DOHH2 (cell line): Measurements from ENCODE around the gene CMIP.

Experiments
- H3F3A ChIP-seq: fragments of 200-600 bp; sonication (generic), shearing (Covaris generic); 2 replicates; pipeline ENCODE4 v1.6.0; 2016; ENCODE audit warnings: antibody characterized with exemption, mild to moderate bottlenecking; ENCODE audit not compliant: control insufficient read depth, insufficient read depth
- H3K27ac ChIP-seq: fragments of 200-600 bp; sonication (generic); 2 replicates; pipeline ENCODE4 v1.5.1; 2014; ENCODE audit warnings: low read depth, mild to moderate bottlenecking, low read length, moderate library complexity
- H3K27me3 ChIP-seq: fragments of 200-600 bp; sonication (generic); 2 replicates; pipeline ENCODE4 v1.6.1; 2014; ENCODE audit warnings: mild to moderate bottlenecking, low read length, mixed read lengths; ENCODE audit not compliant: control insufficient read depth
- H3K36me3 ChIP-seq: fragments of 200-600 bp; sonication (generic); 2 replicates; pipeline ENCODE4 v1.6.1; 2014; ENCODE audit warnings: mild to moderate bottlenecking, low read length, moderate library complexity, mixed read lengths; ENCODE audit not compliant: control insufficient read depth
- H3K4me1 ChIP-seq: fragments of 200-600 bp; sonication (generic); 2 replicates; pipeline ENCODE4 v1.6.1; 2014; ENCODE audit warnings: mild to moderate bottlenecking, low read length, mixed read lengths; ENCODE audit not compliant: control insufficient read depth
- H3K4me2 ChIP-seq: fragments of 200-600 bp; sonication (generic); 2 replicates; pipeline ENCODE4 v1.6.0; 2014; ENCODE audit warnings: mild to moderate bottlenecking, low read length, moderate library complexity
- H3K4me3 ChIP-seq: fragments of 200-600 bp; sonication (generic); 2 replicates; pipeline ENCODE4 v1.5.1; 2014; ENCODE audit warnings: mild to moderate bottlenecking, low read length, mixed read lengths
- H3K79me2 ChIP-seq: fragments of 200-600 bp; sonication (generic); 2 replicates; pipeline ENCODE4 v1.6.1; 2014; ENCODE audit warnings: mild to moderate bottlenecking, low read length, mixed read lengths; ENCODE audit not compliant: control insufficient read depth
- H3K9me2 ChIP-seq: fragments of 200-600 bp; sonication (generic); replicated peaks from 2 replicates; pipeline ENCODE4 v1.6.1; 2014; ENCODE audit warnings: mild to moderate bottlenecking, low read length, mixed read lengths; ENCODE audit not compliant: control insufficient read depth
- H3K9me3 ChIP-seq: fragments of 200-600 bp; sonication (generic); 2 replicates; pipeline ENCODE4 v1.6.1; 2014; ENCODE audit warnings: antibody characterized with exemption, low read length, mixed read lengths; ENCODE audit not compliant: control insufficient read depth, insufficient read depth
- H4K20me1 ChIP-seq: fragments of 200-600 bp; sonication (generic); 2 replicates; pipeline ENCODE4 v1.6.0; 2014; ENCODE audit warnings: low read depth, mild to moderate bottlenecking, antibody characterized with exemption, low read length, moderate library complexity; ENCODE audit not compliant: control insufficient read depth, insufficient read depth
- EZH2phosphoT487 ChIP-seq: fragments of 200-600 bp; sonication (generic); IDR thresholded peaks from 2 replicates; pipeline ENCODE4 v1.6.1; 2017; ENCODE audit warnings: borderline replicate concordance, mild to moderate bottlenecking, antibody characterized with exemption, low read length, moderate library complexity, mixed read lengths
- TF ChIP-seq, protein P1 (sequence below): fragments of 200-600 bp; sonication (generic); IDR thresholded peaks from one replicate; pipeline ENCODE4 v1.5.1; 2014; ENCODE audit warnings: antibody characterized with exemption, mild to moderate bottlenecking, low read depth, low read length; ENCODE audit not compliant: poor library complexity, severe bottlenecking

CMIP gene

DNA sequence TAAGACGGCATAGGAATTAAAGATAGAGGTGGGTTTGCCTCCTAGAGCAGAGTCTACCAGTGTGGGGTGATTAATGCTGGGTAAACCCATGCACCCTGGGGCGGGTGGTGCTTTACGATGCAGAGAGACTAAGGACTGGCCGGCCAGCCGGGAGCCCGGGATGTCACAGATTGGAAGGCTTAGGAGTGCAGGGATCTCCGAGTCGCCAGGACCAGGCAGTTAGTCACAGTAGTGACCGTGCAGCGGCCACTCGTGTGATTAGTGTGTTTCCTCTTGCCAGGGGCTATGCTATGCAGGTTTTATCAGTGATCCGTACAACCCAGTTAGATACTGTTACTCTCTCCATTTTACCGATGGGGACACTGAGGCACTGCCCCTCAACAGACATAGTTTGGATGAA lies 10.4 kb downstream of the CMIP start:
- H3K4me2 ChIP-seq = no peak overlapping the region
- H3K9me3 ChIP-seq = no peaks in the 10 kb centered on the region
- H3K27me3 ChIP-seq = no peaks in the 10 kb centered on the region
- TF ChIP-seq, protein P1, sequence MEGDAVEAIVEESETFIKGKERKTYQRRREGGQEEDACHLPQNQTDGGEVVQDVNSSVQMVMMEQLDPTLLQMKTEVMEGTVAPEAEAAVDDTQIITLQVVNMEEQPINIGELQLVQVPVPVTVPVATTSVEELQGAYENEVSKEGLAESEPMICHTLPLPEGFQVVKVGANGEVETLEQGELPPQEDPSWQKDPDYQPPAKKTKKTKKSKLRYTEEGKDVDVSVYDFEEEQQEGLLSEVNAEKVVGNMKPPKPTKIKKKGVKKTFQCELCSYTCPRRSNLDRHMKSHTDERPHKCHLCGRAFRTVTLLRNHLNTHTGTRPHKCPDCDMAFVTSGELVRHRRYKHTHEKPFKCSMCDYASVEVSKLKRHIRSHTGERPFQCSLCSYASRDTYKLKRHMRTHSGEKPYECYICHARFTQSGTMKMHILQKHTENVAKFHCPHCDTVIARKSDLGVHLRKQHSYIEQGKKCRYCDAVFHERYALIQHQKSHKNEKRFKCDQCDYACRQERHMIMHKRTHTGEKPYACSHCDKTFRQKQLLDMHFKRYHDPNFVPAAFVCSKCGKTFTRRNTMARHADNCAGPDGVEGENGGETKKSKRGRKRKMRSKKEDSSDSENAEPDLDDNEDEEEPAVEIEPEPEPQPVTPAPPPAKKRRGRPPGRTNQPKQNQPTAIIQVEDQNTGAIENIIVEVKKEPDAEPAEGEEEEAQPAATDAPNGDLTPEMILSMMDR = no peak
- no peak for TF ChIP-seq EZH2phosphoT487
- H3K36me3 ChIP-seq = no peaks in the 10 kb centered on the region
- H3F3A ChIP-seq = no peaks in the 10 kb centered on the region
- peaks cover 3% of the 10 kb centered on the region; the same call in 1 of the 2 replicates for H3K4me1 ChIP-seq
- H3K9me2 ChIP-seq = no peaks in the 10 kb centered on the region
- peaks cover 22% of the 10 kb centered on the region for H4K20me1 ChIP-seq
- H3K4me3 ChIP-seq = no peak overlapping the region
- H3K79me2 ChIP-seq = peaks cover 80% of the 10 kb centered on the region
- no peak overlapping the region for H3K27ac ChIP-seq

DNA sequence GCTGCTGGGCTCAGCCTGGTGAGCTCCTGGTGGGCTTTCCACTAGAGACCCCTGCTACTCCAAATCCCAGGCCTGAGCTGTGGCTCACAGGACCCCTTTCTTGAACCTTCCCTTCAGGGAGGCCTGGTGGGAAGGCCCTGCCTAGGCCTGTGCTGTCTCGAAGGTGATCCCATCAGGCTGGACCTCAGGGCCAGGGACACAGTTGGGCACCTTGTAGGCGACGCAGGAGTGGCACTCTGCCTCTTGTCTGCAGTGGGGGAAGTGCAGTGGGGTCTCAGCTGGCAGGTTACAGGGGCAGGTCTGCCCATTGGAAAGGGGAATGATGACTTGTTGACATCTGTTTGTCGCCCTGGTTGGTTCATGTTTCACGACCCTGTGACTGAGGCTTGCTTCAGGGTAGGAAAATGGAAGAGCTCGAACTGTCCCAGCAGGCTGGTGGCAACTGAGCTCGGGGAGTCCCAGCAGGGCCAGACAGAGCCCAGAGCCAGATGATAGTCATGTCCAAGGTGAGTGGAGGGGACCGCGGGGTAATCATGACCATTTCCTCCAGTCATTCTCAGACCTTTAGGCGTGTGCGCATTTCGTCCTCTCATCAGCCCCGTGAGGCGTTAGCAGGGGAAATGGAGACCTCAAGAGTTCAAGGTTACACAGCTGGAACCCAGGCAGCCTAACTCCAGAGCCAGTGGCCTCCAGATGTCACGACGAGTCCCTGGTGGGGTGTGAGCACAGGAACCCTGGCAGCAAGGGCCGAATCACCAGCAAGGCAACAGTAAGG lies 11.3 kb downstream of the CMIP start:
- H3K27me3 ChIP-seq = no peaks in the 10 kb centered on the region
- H3K4me1 ChIP-seq = peaks cover 3% of the 10 kb centered on the region; the same call in 1 of the 2 replicates
- H3K9me2 ChIP-seq = no peaks in the 10 kb centered on the region
- H4K20me1 ChIP-seq = peaks cover 22% of the 10 kb centered on the region
- peaks cover 80% of the 10 kb centered on the region for H3K79me2 ChIP-seq
- H3K9me3 ChIP-seq = no peaks in the 10 kb centered on the region
- no peak overlapping the region for H3K4me2 ChIP-seq
- no peak overlapping the region for H3K4me3 ChIP-seq
- no peak overlapping the region for H3K27ac ChIP-seq
- H3F3A ChIP-seq = no peaks in the 10 kb centered on the region
- no peak for TF ChIP-seq EZH2phosphoT487
- TF ChIP-seq, protein P1 = no peak
- H3K36me3 ChIP-seq = no peaks in the 10 kb centered on the region

DNA sequence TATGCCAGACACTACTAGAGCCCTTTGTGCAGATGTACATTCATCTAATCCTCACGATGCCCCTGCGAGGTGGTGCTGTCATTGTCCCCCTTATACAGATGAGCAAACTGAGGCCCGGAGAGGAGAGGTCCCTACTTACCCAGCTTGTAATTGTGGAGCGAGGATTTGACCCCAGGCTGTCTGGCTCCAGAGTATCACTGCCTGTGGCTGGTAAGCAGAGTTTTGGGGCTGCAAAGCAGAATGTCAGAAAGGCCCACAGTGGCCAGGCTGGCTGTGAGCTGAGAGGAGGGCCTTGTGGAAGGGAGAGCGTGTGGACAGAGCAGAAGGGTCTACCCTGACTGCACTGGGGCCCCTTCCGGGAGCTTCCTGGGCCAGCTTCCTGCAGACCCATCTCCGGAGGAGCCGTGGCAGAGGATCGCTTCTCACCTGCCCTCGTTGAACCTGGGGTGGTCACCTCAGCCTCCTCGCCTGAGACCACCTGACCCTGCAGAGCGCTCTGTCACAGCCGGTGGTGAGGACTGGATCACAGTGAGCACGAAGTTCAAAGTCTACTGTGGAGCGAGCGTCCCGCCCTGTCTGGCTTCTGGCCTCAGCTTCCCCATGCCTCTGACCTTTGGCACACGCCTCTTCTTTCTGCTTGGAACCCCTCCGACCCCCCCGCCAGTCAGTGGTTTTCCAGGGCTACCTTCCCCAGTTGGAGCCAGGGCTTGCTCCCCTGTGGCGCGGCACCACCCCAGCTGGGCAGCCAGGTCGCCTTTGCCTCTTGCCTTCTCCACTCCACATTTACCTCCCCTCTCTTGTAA lies 12.1 kb downstream of the CMIP start:
- Histone ChIP-seq H3K79me2 (peaks cover 80% of the 10 kb centered on the region), H3K36me3 (no peaks in the 10 kb centered on the region), H3F3A (no peaks in the 10 kb centered on the region), H3K4me1 (peaks cover 3% of the 10 kb centered on the region; the same call in 1 of the 2 replicates), H3K9me3 (no peaks in the 10 kb centered on the region), H3K9me2 (no peaks in the 10 kb centered on the region), H4K20me1 (peaks cover 19% of the 10 kb centered on the region; the same call in 1 of the 2 replicates), H3K27me3 (no peaks in the 10 kb centered on the region), H3K4me3 (no peak overlapping the region), H3K27ac (no peak overlapping the region), H3K4me2 (no peak overlapping the region)
- no peak for TF ChIP-seq EZH2phosphoT487
